Measurements from ENCODE around the gene GATC. TPM values are rescaled to one million over a fixed set of nuclear protein-coding genes. Genes with fewer than 3 reads are reported as not detected.

The GATC gene
- total and polyA plus RNA-seq, 10 of the 15 experiments (the other 5 are each of a cell fraction or from before 2014, with no cell fraction given): 5.1 to 40.3 (median 22.9) TPM

GRCh38 chr12:120481022-120481767 is 35.0 kb downstream of the GATC start (continued):
- TF ChIP-seq E2F4 (IDR thresholded peaks at IDR 0.05; ENCODE audit: low read depth, low read length) (no peak), RELA (IDR thresholded peaks at IDR 0.05; ENCODE audit: borderline replicate concordance, partially characterized antibody) (no peak), NFYA (IDR thresholded peaks at IDR 0.05; ENCODE audit: borderline replicate concordance, low read depth, low read length) (no peak), CHD4 (IDR thresholded peaks at IDR 0.05) (no peak), ZNF24 (IDR thresholded peaks at IDR 0.05) (no peak)

- H3K4me3 ChIP-seq: no peak overlapping the region
- SMC1A ChIA-PET (ENCODE audit: uncharacterized antibody, unreplicated experiment): interaction anchor here (0.9 kb wide), 1 partner anchor 9 kb away, joined by 3 read pairs; no protein-coding TSS in a partner anchor
- no peak overlapping the region for H3K9ac ChIP-seq (ENCODE audit: control insufficient read depth, insufficient read depth, low read length)
- H4K20me1 ChIP-seq (ENCODE audit: control insufficient read depth, insufficient read depth): no peaks in the 10 kb centered on the region
- H3K79me2 ChIP-seq (ENCODE audit: control insufficient read depth, insufficient read depth, low read length): no peaks in the 10 kb centered on the region
- CTCF ChIA-PET: interaction anchor here (0.6 to 2.0 kb wide), 5 partner anchors 11 to 307 kb away, joined by 3 to 7 read pairs (median 3); partner anchors contain the start of genes DYNLL1 and SIRT4
- H3K36me3 ChIP-seq (ENCODE audit: control insufficient read depth in 2 of 2, insufficient read depth in 2 of 2, low read length in 1 of 2): no peaks in the 10 kb centered on the region
- H3K27me3 ChIP-seq (replicated peaks in 1 of 2; ENCODE audit: control insufficient read depth in 2 of 2, insufficient read depth in 2 of 2, low read length in 1 of 2): no peaks in the 10 kb centered on the region
- no peak overlapping the region for H3K4me2 ChIP-seq (ENCODE audit: control insufficient read depth, insufficient read depth)
- WGBS (ENCODE audit: insufficient coverage, insufficient replicate concordance, low lambda C conversion rate, missing lambda C conversion rate): 100% methylated on average over 1 of the region's 1 CpG
- in situ Hi-C loops (cut with MboI): no loop called here
- TF ChIP-seq TARDBP (IDR thresholded peaks at IDR 0.05; ENCODE audit: borderline replicate concordance): no peak
- no peak for TF ChIP-seq HSF1 (IDR thresholded peaks at IDR 0.05; ENCODE audit: low read depth, low read length)
- TF ChIP-seq NR2C1 (IDR thresholded peaks at IDR 0.05): no peak
- TF ChIP-seq NFIC (IDR thresholded peaks at IDR 0.05; ENCODE audit: low read depth, low read length): no peak
- TF ChIP-seq ZBTB11 (CRISPR knock-in tag; IDR thresholded peaks at IDR 0.05): no peak
- H2AFZ ChIP-seq (ENCODE audit: control insufficient read depth, low read depth, low read length): no peak overlapping the region
- DNase-seq (ENCODE audit: low read depth, low spot score) (no peak), ATAC-seq (no peak), FAIRE-seq (no peak)
- no peak overlapping the region for H3K27ac ChIP-seq (ENCODE audit: control insufficient read depth, insufficient read depth)
- RAD21 ChIA-PET (ENCODE audit: unreplicated experiment): no interaction called here
- POLR2A ChIA-PET: interaction anchor here (0.6 to 0.7 kb wide), 2 partner anchors 55 to 198 kb away, joined by 3 read pairs; no protein-coding TSS in a partner anchor
- BruUV-seq (replicated peaks): no TSS peak
- H3K4me1 ChIP-seq (ENCODE audit: control insufficient read depth, insufficient read depth, low read length): no peaks in the 10 kb centered on the region; the same call in 1 of the 2 replicates
- no peaks in the 10 kb centered on the region for H3K9me3 ChIP-seq (replicated peaks; ENCODE audit: control insufficient read depth, insufficient read depth, low read length)
- intact Hi-C loops (cut with micrococcal nuclease; ENCODE audit: unreplicated experiment): no loop called here
Observed at GRCh38 chr12:120483621-120484020, 37.4 kb downstream of the GATC start.

All from GM12878 (cell line).